Ovary (tissue), 9 donors: Measurements from ENCODE around the gene COL6A2. TPM values are rescaled to one million over a fixed set of nuclear protein-coding genes. Genes with fewer than 3 reads are reported as not detected.
A peak's percentile ranks its signal among the peaks of the same experiment; 100 is the strongest.

Source experiments
- DNase-seq, 5 donors: peaks; one replicate each; pipeline ENCODE4 v3.0.0-alpha.2; 2019 to 2020
- H3K27ac ChIP-seq, 2 donors: fragments of 200-600 bp; one replicate each; pipeline versions ENCODE4 v1.5.1 to v1.8.0; 2019 to 2022
- H3K27me3 ChIP-seq: fragments of 200-600 bp; one replicate; pipeline ENCODE4 v1.8.0; 2022
- H3K36me3 ChIP-seq: fragments of 200-600 bp; sonication (generic); one replicate; pipeline ENCODE4 v1.5.1; 2019
- H3K4me1 ChIP-seq: one replicate; pipeline ENCODE4 v1.8.1; 2013; ENCODE audit warnings: mild to moderate bottlenecking, moderate library complexity; ENCODE audit not compliant: insufficient read depth
- H3K4me3 ChIP-seq: fragments of 200-600 bp; sonication (generic); one replicate; pipeline ENCODE4 v1.5.1; 2017
- H3K9me3 ChIP-seq, 2 donors: fragments of 200-600 bp in 1 of 2; sonication (generic) in 1 of 2; one replicate each; pipeline versions ENCODE4 v1.5.1 to v1.8.1; 2013 to 2019; ENCODE audit warnings: mild to moderate bottlenecking in 1 of 2, moderate library complexity in 1 of 2
- EP300 ChIP-seq: sonication (generic); formaldehyde crosslinking; IDR thresholded peaks from one replicate; pipeline ENCODE4 v1.6.1; 2017; ENCODE audit warnings: antibody characterized with exemption
- POLR2A ChIP-seq: fragments of 450-650 bp; IDR thresholded peaks from one replicate; pipeline ENCODE4 v1.6.1; 2017; ENCODE audit warnings: antibody characterized with exemption, mild to moderate bottlenecking, moderate library complexity
- WGBS, 3 donors: extraction: QIAGEN DNeasy Blood & Tissue Kit in 1 of 3; methylation state at CpG; one replicate each; pipeline versions ENCODE4 v1.1.5 to v1.1.7; 2013 to 2017; 5-methylcytosine and 5-hydroxymethylcytosine counted together
- intact Hi-C, 4 donors: fragments of 100-400 bp; cut with DNase I; formaldehyde crosslinking; loops; one replicate each; pipeline versions ENCODE4 v1.11.0 to v1.15.1; 2022 to 2023
- polyA plus RNA-seq, 2 donors: library from polyadenylated mRNA; stranded (reverse); fragments of 200-250 nt in 1 of 2; fragments of 350-450 nt in 1 of 2; fragmentation: Illumina TruSeq in 1 of 2; extraction: RNeasy Lipid Tissue Mini Kit (QIAGEN cat#74804) in 1 of 2; gene quantifications; one replicate each; pipeline ENCODE4 v1.2.3, GENCODE V29; 2013 to 2014
- total RNA-seq, 7 donors: library from RNA; depleted of rRNA in 2 of 7; stranded (reverse); fragments of >200 nt in 2 of 7; fragmentation: NEBNext Ultra II Directional in 3 of 7; extraction: Animal tissue kit (Norgen Biotek cat#: 25700) in 3 of 7; gene quantifications; one replicate each; pipeline versions ENCODE4 v1.1.0 to v1.2.4, GENCODE V29; 2016 to 2023
- TF ChIP-seq, protein P1 (sequence below), 3 donors: fragments of 450-650 bp in 2 of 3; fragments of 200-600 bp in 1 of 3; IDR thresholded peaks; one replicate each; pipeline versions ENCODE4 v1.5.1 to v1.8.0; 2016 to 2022; ENCODE audit warnings: antibody characterized with exemption in 3 of 3, mild to moderate bottlenecking in 1 of 3
- donor health status: DM: no; HTN: no; CAD: no; lungs with moderate emphysema.
- donor health status: DM: no; HTN: no; CAD: no.
- donor health status: Bipolar disorder and iron deficiency.
- donor health status: DM: yes; HTN: yes; CAD: no.
- donor health status: DM: no; HTN: no; CAD: no.
- donor health status: DM: yes; HTN: yes; CAD: no.

COL6A2 gene
- total and polyA plus RNA-seq, 9 donors = 50.9 to 1,092 (median 818) TPM

- Histone ChIP-seq H3K9me3 (no peaks in the 10 kb centered on the region), H3K27ac (no peak overlapping the region), H3K36me3 (no peaks in the 10 kb centered on the region), H3K4me3 (no peak overlapping the region), H3K4me1 (peaks cover 13% of the 10 kb centered on the region), H3K27me3 (no peaks in the 10 kb centered on the region)
- TF ChIP-seq EP300 = no peak
- TF ChIP-seq, protein P1, sequence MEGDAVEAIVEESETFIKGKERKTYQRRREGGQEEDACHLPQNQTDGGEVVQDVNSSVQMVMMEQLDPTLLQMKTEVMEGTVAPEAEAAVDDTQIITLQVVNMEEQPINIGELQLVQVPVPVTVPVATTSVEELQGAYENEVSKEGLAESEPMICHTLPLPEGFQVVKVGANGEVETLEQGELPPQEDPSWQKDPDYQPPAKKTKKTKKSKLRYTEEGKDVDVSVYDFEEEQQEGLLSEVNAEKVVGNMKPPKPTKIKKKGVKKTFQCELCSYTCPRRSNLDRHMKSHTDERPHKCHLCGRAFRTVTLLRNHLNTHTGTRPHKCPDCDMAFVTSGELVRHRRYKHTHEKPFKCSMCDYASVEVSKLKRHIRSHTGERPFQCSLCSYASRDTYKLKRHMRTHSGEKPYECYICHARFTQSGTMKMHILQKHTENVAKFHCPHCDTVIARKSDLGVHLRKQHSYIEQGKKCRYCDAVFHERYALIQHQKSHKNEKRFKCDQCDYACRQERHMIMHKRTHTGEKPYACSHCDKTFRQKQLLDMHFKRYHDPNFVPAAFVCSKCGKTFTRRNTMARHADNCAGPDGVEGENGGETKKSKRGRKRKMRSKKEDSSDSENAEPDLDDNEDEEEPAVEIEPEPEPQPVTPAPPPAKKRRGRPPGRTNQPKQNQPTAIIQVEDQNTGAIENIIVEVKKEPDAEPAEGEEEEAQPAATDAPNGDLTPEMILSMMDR (IDR thresholded peaks at IDR 0.05) = no peak
- no peak for TF ChIP-seq POLR2A
- 73 to 86% (median 81%) methylated on average over 16 of the region's 16 CpGs for WGBS, 3 donors
- DNase-seq = peak; percentile 12 to 35 (median 20)
- intact Hi-C loops = loop anchor here (5.0 to 10.0 kb wide), 3 partner anchors 38 to 123 kb away; no protein-coding TSS in a partner anchor
Measured at GRCh38 chr21:46095083-46095719, 2.7 kb upstream of the COL6A2 start.

GRCh38 chr21:46095814-46096595 lies 1.9 kb upstream of the COL6A2 start:
- DNase-seq = peak; percentile 9 to 37 (median 23)
- WGBS, 3 donors = 92 to 94% (median 93%) methylated on average over 12 of the region's 12 CpGs

GRCh38 chr21:46096596-46097335 lies 1.1 kb upstream of the COL6A2 start:
- DNase-seq = peak; percentile 32 to 59 (median 46)
- intact Hi-C loops = loop anchor here (5.0 to 10.0 kb wide), 3 partner anchors 39 to 124 kb away; no protein-coding TSS in a partner anchor
- 76 to 86% (median 80%) methylated on average over 16 of the region's 16 CpGs for WGBS, 3 donors

More at GRCh38 chr21:46095814-46096595, 1.9 kb upstream of the COL6A2 start:
- no peaks in the 10 kb centered on the region for H3K9me3 ChIP-seq
- H3K4me1 ChIP-seq = peaks cover 15% of the 10 kb centered on the region
- H3K27me3 ChIP-seq = no peaks in the 10 kb centered on the region
- no peak overlapping the region for H3K4me3 ChIP-seq
- no peak overlapping the region for H3K27ac ChIP-seq
- intact Hi-C loops = loop anchor here (5.0 to 10.0 kb wide), 3 partner anchors 39 to 124 kb away; no protein-coding TSS in a partner anchor
- H3K36me3 ChIP-seq = no peaks in the 10 kb centered on the region
- TF ChIP-seq, protein P1 (IDR thresholded peaks at IDR 0.05) = no peak
- no peak for TF ChIP-seq EP300
- no peak for TF ChIP-seq POLR2A

More at GRCh38 chr21:46096596-46097335, 1.1 kb upstream of the COL6A2 start:
- Histone ChIP-seq H3K4me3 (peak overlapping the region; percentile 76), H3K27ac (peak overlapping the region; percentile 75 to 94), H3K9me3 (no peaks in the 10 kb centered on the region), H3K4me1 (peaks cover 12% of the 10 kb centered on the region), H3K36me3 (no peaks in the 10 kb centered on the region), H3K27me3 (no peaks in the 10 kb centered on the region)
- TF ChIP-seq, protein P1 (IDR thresholded peaks at IDR 0.05) = no peak
- TF ChIP-seq POLR2A (no peak), EP300 (no peak)
